ENCODE results near the gene SYNDIG1. TPM values are rescaled to one million over a fixed set of nuclear protein-coding genes. Genes with fewer than 3 reads are reported as not detected.

The SYNDIG1 gene
- total RNA-seq, 1 experiment from 2014 or later, result not detected

GRCh38 chr20:24704899-24705298, 235.5 kb downstream of the SYNDIG1 start:
- Histone ChIP-seq H3K36me3 (ENCODE audit: control insufficient read depth, insufficient read depth, low read length) (no peaks in the 10 kb centered on the region), H3K27me3 (ENCODE audit: control insufficient read depth, insufficient read depth, low read length) (no peaks in the 10 kb centered on the region; the same call in none of the 2 replicates), H3K4me3 (ENCODE audit: low read depth in 2 of 2, low read length in 2 of 2) (no peak overlapping the region), H3K9me3 (ENCODE audit: control insufficient read depth, insufficient read depth, low read depth, low read length) (no peaks in the 10 kb centered on the region), H3K4me1 (ENCODE audit: control insufficient read depth, insufficient read depth, low read length) (no peaks in the 10 kb centered on the region), H3K27ac (ENCODE audit: low read length) (no peak overlapping the region)
- ATAC-seq (no peak), DNase-seq (ENCODE audit: low read depth, low spot score) (no peak)
- TF ChIP-seq SIN3A (IDR thresholded peaks at IDR 0.05; ENCODE audit: borderline replicate concordance, insufficient read depth, low read depth, low read length), result no peak
- no peak for TF ChIP-seq CTCF (IDR thresholded peaks at IDR 0.05)
- TF ChIP-seq POLR2AphosphoS5 (IDR thresholded peaks at IDR 0.05; ENCODE audit: low read depth, low read length), result no peak
- no peak for TF ChIP-seq TCF7L2 (IDR thresholded peaks at IDR 0.05; ENCODE audit: low read depth, low read length)
- no peak for TF ChIP-seq REST (IDR thresholded peaks at IDR 0.05; ENCODE audit: insufficient read depth in 1 of 2, low read depth in 2 of 2, low read length in 1 of 2)
- ChIA-PET CTCF (no interaction called here), POLR2A (no interaction called here)
- no TSS peak for BruUV-seq (replicated peaks)
- intact Hi-C loops (cut with micrococcal nuclease; ENCODE audit: unreplicated experiment) (no loop called here), in situ Hi-C loops (cut with HindIII; ENCODE audit: low pct_unique_long_range_greater_than_20kb, low sequenced_read_pairs) (no loop called here)

- H3K27ac ChIP-seq (ENCODE audit: low read length), result no peak overlapping the region
- no TSS peak for BruUV-seq (replicated peaks)
- H3K9me3 ChIP-seq (ENCODE audit: control insufficient read depth, insufficient read depth, low read depth, low read length), result no peaks in the 10 kb centered on the region
- H3K27me3 ChIP-seq (ENCODE audit: control insufficient read depth, insufficient read depth, low read length), result no peaks in the 10 kb centered on the region; the same call in none of the 2 replicates
- TF ChIP-seq TCF7L2 (IDR thresholded peaks at IDR 0.05; ENCODE audit: low read depth, low read length) (no peak), SIN3A (IDR thresholded peaks at IDR 0.05; ENCODE audit: borderline replicate concordance, insufficient read depth, low read depth, low read length) (no peak), REST (IDR thresholded peaks at IDR 0.05; ENCODE audit: insufficient read depth in 1 of 2, low read depth in 2 of 2, low read length in 1 of 2) (no peak), CTCF (IDR thresholded peaks at IDR 0.05) (no peak), POLR2AphosphoS5 (IDR thresholded peaks at IDR 0.05; ENCODE audit: low read depth, low read length) (no peak)
- intact Hi-C loops (cut with micrococcal nuclease; ENCODE audit: unreplicated experiment), result no loop called here
- no peak overlapping the region for H3K4me3 ChIP-seq (ENCODE audit: low read depth in 2 of 2, low read length in 2 of 2)
- no peak for DNase-seq (ENCODE audit: low read depth, low spot score)
- CTCF ChIA-PET, result no interaction called here
- H3K4me1 ChIP-seq (ENCODE audit: control insufficient read depth, insufficient read depth, low read length), result no peaks in the 10 kb centered on the region
- no peaks in the 10 kb centered on the region for H3K36me3 ChIP-seq (ENCODE audit: control insufficient read depth, insufficient read depth, low read length)
- ATAC-seq, result no peak
- POLR2A ChIA-PET, result no interaction called here
- in situ Hi-C loops (cut with HindIII; ENCODE audit: low pct_unique_long_range_greater_than_20kb, low sequenced_read_pairs), result no loop called here
Observed at GRCh38 chr20:24705486-24705885, 236.1 kb downstream of the SYNDIG1 start.

All from Panc1 (cell line).